ENCODE data around the gene TLE4. TPM values are rescaled to one million over a fixed set of nuclear protein-coding genes. Genes with fewer than 3 reads are reported as not detected.

The TLE4 gene
- total and polyA plus RNA-seq, 10 of the 15 experiments (the other 5 are each of a cell fraction or from before 2014, with no cell fraction given) = 5.3 to 53.3 (median 23.3) TPM

- no peaks in the 10 kb centered on the region for H3K27me3 ChIP-seq (replicated peaks in 1 of 2; ENCODE audit: control insufficient read depth in 2 of 2, insufficient read depth in 2 of 2, low read length in 1 of 2)
- no peak overlapping the region for H2AFZ ChIP-seq (ENCODE audit: control insufficient read depth, low read depth, low read length)
- no peak overlapping the region for H3K9ac ChIP-seq (ENCODE audit: control insufficient read depth, insufficient read depth, low read length)
- 19% methylated on average over 1 of the region's 1 CpG for WGBS (ENCODE audit: insufficient coverage, insufficient replicate concordance, low lambda C conversion rate, missing lambda C conversion rate)
- SMC1A ChIA-PET (ENCODE audit: uncharacterized antibody, unreplicated experiment) = no interaction called here
- CTCF ChIA-PET = no interaction called here
- no TSS peak for BruUV-seq (replicated peaks)
- ATAC-seq (no peak), DNase-seq (ENCODE audit: low read depth, low spot score) (no peak), FAIRE-seq (no peak)
- no peak for TF ChIP-seq MYB (IDR thresholded peaks at IDR 0.05; ENCODE audit: borderline replicate concordance, low read depth, low read length)
- no peak for TF ChIP-seq CTCF (IDR thresholded peaks at IDR 0.05 in 2 of 3, conservative IDR thresholded peaks at IDR 0.05 in 1 of 3; ENCODE audit: control insufficient read depth in 2 of 3, extremely low read depth in 1 of 3, insufficient read depth in 1 of 3, low read depth in 3 of 3, low read length in 3 of 3)
- no peak for TF ChIP-seq PAX8 (IDR thresholded peaks at IDR 0.05)
- H3K4me3 ChIP-seq = no peak overlapping the region
- H4K20me1 ChIP-seq (ENCODE audit: control insufficient read depth, insufficient read depth) = no peaks in the 10 kb centered on the region
- H3K9me3 ChIP-seq (replicated peaks; ENCODE audit: control insufficient read depth, insufficient read depth, low read length) = no peaks in the 10 kb centered on the region
- intact Hi-C loops (cut with micrococcal nuclease; ENCODE audit: unreplicated experiment) = no loop called here
- POLR2A ChIA-PET = no interaction called here
- in situ Hi-C loops (cut with MboI) = no loop called here
- RAD21 ChIA-PET (ENCODE audit: unreplicated experiment) = no interaction called here
- H3K79me2 ChIP-seq (ENCODE audit: control insufficient read depth, insufficient read depth, low read length) = no peaks in the 10 kb centered on the region
- no peaks in the 10 kb centered on the region for H3K4me1 ChIP-seq (ENCODE audit: control insufficient read depth, insufficient read depth, low read length)
- H3K4me2 ChIP-seq (ENCODE audit: control insufficient read depth, insufficient read depth) = no peak overlapping the region
- no peaks in the 10 kb centered on the region for H3K36me3 ChIP-seq (ENCODE audit: control insufficient read depth in 2 of 2, insufficient read depth in 2 of 2, low read length in 1 of 2)
- H3K27ac ChIP-seq (ENCODE audit: control insufficient read depth, insufficient read depth) = no peak overlapping the region
Measured at GRCh38 chr9:79759460-79759859, 187.7 kb downstream of the TLE4 start.

- SMC1A ChIA-PET (ENCODE audit: uncharacterized antibody, unreplicated experiment) = no interaction called here
- intact Hi-C loops (cut with micrococcal nuclease; ENCODE audit: unreplicated experiment) (no loop called here), in situ Hi-C loops (cut with MboI) (no loop called here)
- WGBS (ENCODE audit: insufficient coverage, insufficient replicate concordance, low lambda C conversion rate, missing lambda C conversion rate) = 61% methylated on average over 6 of the region's 6 CpGs
- no peak for DNase-seq (ENCODE audit: low read depth, low spot score)
- H3K9me3 ChIP-seq (replicated peaks; ENCODE audit: control insufficient read depth, insufficient read depth, low read length) = no peaks in the 10 kb centered on the region
- CTCF ChIA-PET = no interaction called here
- no peak overlapping the region for H2AFZ ChIP-seq (ENCODE audit: control insufficient read depth, low read depth, low read length)
- H4K20me1 ChIP-seq (ENCODE audit: control insufficient read depth, insufficient read depth) = no peaks in the 10 kb centered on the region
- no peak overlapping the region for H3K27ac ChIP-seq (ENCODE audit: control insufficient read depth, insufficient read depth)
- H3K36me3 ChIP-seq (ENCODE audit: control insufficient read depth in 2 of 2, insufficient read depth in 2 of 2, low read length in 1 of 2) = no peaks in the 10 kb centered on the region
- no peak overlapping the region for H3K9ac ChIP-seq (ENCODE audit: control insufficient read depth, insufficient read depth, low read length)
- no peak for FAIRE-seq
- no peak overlapping the region for H3K4me2 ChIP-seq (ENCODE audit: control insufficient read depth, insufficient read depth)
- no peak overlapping the region for H3K4me3 ChIP-seq
- ATAC-seq = no peak
- BruUV-seq (replicated peaks) = no TSS peak
- no peaks in the 10 kb centered on the region for H3K4me1 ChIP-seq (ENCODE audit: control insufficient read depth, insufficient read depth, low read length)
- H3K79me2 ChIP-seq (ENCODE audit: control insufficient read depth, insufficient read depth, low read length) = no peaks in the 10 kb centered on the region
- no peaks in the 10 kb centered on the region; a peak in 1 of 4 replicates for H3K27me3 ChIP-seq (replicated peaks in 1 of 2; ENCODE audit: control insufficient read depth in 2 of 2, insufficient read depth in 2 of 2, low read length in 1 of 2)
- RAD21 ChIA-PET (ENCODE audit: unreplicated experiment) = no interaction called here
- POLR2A ChIA-PET = no interaction called here
- TF ChIP-seq TCF3 (IDR thresholded peaks at IDR 0.05; ENCODE audit: borderline replicate concordance, insufficient read depth, low read depth, low read length) = no peak
- TF ChIP-seq BRCA1 (IDR thresholded peaks at IDR 0.05; ENCODE audit: low read depth, low read length) = no peak
- TF ChIP-seq MYC (IDR thresholded peaks at IDR 0.05; ENCODE audit: insufficient read depth, insufficient read length, insufficient replicate concordance, low read length, severe bottlenecking) = no peak
- no peak for TF ChIP-seq PAX5 (IDR thresholded peaks at IDR 0.05; ENCODE audit: borderline replicate concordance, low read depth, low read length)
- no peak for TF ChIP-seq ZBED1 (IDR thresholded peaks at IDR 0.05; ENCODE audit: borderline replicate concordance)
- TF ChIP-seq ZNF217 (IDR thresholded peaks at IDR 0.05) = no peak
- no peak for TF ChIP-seq RUNX3 (IDR thresholded peaks at IDR 0.05; ENCODE audit: low read length)
- TF ChIP-seq ATF3 (IDR thresholded peaks at IDR 0.05; ENCODE audit: borderline replicate concordance, extremely low read depth, low read depth, low read length) = no peak
Measured at GRCh38 chr9:79762070-79762469, 190.3 kb downstream of the TLE4 start.
